Muscle of arm (tissue), 12 donors: ENCODE data around the gene DHRS9. TPM values are rescaled to one million over a fixed set of nuclear protein-coding genes. Genes with fewer than 3 reads are reported as not detected.
"Not testable (repeated sequence)": the region's sequence is repeated elsewhere in the genome, so short reads cannot be mapped to it uniquely, and the experiment has no call there.

Source experiments
- DNase-seq: peaks from one replicate; pipeline ENCODE4 v3.0.0-alpha.2; 2013
- polyA plus RNA-seq, 12 donors: library from polyadenylated mRNA; unstranded; fragments of 120-200 nt; gene quantifications; one replicate each; pipeline ENCODE4 v1.2.1, GENCODE V29; 2013; ENCODE audit not compliant: insufficient read length in 12 of 12

DHRS9 gene
- polyA plus RNA-seq, 12 donors: 0.16 to 0.99 (median 0.62) TPM; not detected in 3

DNA sequence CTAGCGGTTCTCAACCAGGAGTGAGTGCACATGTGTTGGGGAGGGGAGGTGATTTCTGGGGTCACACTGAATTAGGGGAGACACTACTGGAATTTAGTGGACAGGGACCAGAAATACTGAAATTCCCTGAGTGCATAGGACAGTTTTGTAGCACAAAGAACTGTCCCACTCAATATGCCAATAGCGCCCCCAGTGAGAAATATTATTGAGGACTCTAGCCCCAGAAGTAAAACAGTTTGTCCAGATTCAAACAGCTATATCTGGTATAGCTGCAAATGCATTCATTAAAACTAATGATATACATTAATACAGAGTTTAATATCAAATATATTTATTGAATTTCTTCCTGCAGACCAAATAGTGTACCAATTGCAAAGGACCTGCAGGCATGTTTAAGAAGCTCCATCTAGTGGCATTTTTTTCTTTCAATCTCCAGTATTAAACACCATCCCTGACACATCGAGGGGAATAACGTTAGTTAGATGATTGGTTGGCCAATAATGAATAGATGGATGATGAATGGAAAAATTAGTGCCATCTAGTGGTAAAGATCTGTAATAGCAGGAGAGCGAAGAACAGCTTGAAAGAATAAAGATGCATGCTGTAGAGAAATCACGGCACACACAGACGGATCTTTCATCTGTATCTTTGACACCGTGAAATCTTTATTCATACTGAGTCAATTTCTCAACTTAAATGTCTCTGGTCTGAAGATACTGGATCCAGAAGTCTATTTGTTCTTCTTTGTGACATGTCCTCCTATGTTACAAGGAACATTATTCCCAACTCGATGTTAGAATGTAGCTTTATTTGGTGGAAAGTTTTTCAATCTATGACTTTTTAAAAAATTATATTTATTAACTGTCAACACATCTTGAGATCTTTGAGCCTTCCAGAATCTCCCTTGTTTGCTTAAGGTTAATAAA is 62.5 kb downstream of the DHRS9 start:
- peak; percentile 43 for DNase-seq

GRCh38 chr2:169134272-169134671 is 64.9 kb downstream of the DHRS9 start:
- not testable (repeated sequence) for DNase-seq

DNA sequence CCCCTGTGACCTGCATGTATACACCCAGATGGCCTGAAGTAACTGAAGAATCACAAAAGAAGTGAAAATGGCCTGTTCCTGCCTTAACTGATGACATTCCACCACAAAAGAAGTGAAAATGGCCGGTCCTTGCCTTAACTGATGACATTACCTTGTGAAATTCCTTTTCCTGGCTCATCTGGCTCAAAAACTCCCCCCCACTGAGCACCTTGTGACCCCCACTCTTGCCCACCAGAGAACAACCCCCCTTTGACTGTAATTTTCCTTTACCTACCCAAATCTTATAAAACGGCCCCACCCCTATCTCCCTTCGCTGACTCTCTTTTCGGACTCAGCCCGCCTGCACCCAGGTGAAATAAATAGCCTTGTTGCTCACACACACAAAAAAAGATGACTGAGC is 67.1 kb downstream of the DHRS9 start:
- not testable (repeated sequence) for DNase-seq

DNA sequence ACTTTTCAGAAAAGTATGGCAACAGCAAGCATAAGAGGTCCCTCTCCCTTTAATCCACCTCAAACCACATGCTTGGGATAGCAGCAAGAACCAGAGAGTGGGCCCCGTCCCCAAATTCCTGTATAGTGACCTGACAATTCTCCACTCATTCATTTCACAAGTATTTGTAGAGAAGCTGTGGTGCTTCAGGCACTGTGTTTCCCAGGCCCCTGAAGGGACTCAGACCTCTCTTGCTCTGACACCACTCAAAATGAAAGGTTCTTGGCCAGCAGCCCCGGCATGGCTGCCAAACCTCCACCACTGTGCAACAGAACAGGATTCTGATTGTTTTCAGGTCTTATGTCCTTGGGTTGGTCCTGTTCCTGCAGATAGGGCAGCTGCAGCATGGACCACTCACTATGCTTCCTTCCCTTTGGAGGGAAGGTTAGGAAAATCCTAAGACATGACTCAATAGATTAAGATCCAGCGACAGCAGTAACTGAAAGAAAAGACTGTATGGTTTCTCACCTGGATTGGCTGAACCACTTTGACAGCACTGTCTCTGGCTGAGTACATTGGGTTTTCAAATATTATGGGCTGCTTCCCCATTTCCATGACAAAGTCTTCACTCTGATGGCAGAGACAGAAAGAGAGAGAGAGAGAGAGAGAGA is 67.6 kb downstream of the DHRS9 start:
- no peak for DNase-seq

DNA sequence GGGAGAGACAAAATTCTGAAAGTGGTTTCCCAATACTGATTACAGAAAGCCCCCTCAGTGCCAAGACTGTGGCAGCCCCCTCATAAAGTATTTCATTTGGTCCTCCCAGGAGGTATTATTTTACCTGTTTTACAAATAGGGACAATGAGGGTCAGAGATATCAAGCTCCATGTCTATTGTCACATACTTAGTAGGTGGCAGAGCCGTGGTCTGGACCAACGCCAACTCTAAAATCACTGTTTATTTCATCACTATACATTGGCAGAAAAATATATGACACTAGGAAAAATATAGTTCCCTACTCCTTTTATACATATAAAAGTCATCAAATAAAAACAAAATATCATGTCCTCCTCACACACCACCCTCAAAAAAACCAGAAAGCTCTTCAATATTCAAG is 68.6 kb downstream of the DHRS9 start:
- no peak for DNase-seq

GRCh38 chr2:169139145-169139544 is 69.8 kb downstream of the DHRS9 start:
- no peak for DNase-seq

DNA sequence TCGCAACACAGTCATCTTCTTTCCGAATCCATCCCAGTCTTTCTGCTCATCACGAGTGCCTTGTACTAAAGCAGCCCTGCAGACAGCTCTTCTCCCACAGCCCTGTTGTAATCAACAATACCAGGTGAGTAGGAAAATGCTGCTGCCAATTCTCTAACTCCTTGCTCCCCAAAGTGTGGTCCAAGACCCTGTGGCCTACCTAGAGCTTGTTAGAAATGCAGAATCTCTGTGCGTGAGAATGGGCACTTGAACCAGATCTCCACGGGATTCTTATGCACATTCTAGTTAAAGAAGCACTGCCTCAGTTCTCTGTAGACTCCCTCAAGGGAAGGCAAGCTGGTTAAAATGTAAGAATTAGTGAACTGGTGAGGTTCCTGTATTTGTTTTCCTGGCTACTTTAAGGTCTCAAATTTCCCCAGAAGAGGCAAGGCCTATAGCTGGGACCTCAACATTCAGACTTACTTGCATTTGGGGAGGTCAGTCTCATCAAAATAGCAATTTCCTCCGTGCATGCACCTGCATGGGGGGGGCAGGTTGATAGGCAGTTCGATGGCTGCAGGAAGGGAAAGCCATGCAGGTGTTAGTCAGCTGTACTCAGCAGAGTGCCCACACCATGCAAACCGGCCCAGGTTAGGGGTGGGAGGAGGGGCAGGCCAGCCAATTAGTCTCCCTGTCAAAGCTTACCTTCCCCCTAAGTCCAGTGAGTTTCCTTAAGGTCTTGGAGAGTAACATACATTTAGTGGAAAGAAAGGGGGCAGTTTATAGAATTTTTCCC is 70.8 kb downstream of the DHRS9 start:
- DNase-seq: no peak

GRCh38 chr2:169141713-169142352 is 72.5 kb downstream of the DHRS9 start:
- DNase-seq: peak; percentile 17

GRCh38 chr2:169143998-169144397 is 74.6 kb downstream of the DHRS9 start:
- DNase-seq: no peak

Other genes with a start within 250 kb of the DHRS9 start
- 10 to 100 TPM in 7 of 12 donors, 1 to 10 TPM in 4, not detected in 1; 7.2 to 16.3 (median 12.0) TPM for gene SPC25, start 179.1 kb upstream of the DHRS9 start, polyA plus RNA-seq
- not detected for gene G6PC2, start 168.3 kb upstream of the DHRS9 start, polyA plus RNA-seq
- gene ABCB11, start 38.2 kb upstream of the DHRS9 start, polyA plus RNA-seq: under 1 TPM in 6 of 12 donors, not detected in 6; 0.04 to 0.44 (median 0.12) TPM